Measurements from ENCODE around the gene MCF2L2.

The MCF2L2 gene

DNA sequence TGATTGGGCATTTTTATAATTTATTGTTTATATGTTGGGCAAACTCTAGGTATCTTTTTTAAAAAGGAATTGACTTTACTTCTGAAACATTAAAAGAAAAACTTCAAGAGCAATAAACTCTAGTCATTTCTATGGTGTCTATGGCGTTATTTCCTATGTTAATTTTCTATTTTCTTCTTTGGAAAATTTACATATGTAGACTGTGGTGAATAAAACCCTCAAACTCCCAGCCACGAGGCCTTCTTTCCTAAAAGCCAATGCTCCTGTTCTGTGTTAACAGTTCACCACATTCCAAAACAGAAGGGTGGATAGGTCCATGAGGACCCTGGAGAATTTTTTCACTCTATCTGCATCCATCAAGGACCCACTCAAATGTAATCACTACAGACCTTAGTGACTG lies 219.6 kb downstream of the MCF2L2 start:
- no peak overlapping the region for H3K4me3 ChIP-seq (ENCODE audit: control insufficient read depth, low read depth, low read length)
- TF ChIP-seq CTCF (conservative IDR thresholded peaks at IDR 0.05; ENCODE audit: control insufficient read depth, insufficient read depth, low read depth, low read length), result no peak

DNA sequence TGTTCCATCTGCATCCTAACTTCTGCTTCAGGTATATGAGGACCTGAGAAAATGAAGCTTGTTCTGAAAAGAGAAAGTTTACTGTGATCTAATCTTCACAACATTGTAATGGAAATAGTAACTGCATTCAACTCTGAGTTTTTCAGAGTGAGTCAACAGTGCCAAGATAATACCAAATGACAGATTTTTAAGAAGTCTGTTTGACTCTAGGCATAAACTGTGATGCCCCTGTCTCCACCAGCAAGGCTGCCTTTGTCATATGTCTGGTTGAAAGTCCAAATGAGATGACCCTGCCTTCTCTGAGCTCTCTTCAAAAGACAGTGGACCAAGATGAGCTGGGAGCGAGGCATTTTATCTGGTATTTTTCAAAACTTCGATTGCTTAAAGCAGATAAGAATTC lies 220.2 kb downstream of the MCF2L2 start:
- no peak for TF ChIP-seq CTCF (conservative IDR thresholded peaks at IDR 0.05; ENCODE audit: control insufficient read depth, insufficient read depth, low read depth, low read length)
- no peak for DNase-seq (ENCODE audit: low read depth)
- no peak overlapping the region for H3K4me3 ChIP-seq (ENCODE audit: control insufficient read depth, low read depth, low read length)

More for the DNA sequence above, 219.6 kb downstream of the MCF2L2 start:
- no peak for DNase-seq (ENCODE audit: low read depth)

DNA sequence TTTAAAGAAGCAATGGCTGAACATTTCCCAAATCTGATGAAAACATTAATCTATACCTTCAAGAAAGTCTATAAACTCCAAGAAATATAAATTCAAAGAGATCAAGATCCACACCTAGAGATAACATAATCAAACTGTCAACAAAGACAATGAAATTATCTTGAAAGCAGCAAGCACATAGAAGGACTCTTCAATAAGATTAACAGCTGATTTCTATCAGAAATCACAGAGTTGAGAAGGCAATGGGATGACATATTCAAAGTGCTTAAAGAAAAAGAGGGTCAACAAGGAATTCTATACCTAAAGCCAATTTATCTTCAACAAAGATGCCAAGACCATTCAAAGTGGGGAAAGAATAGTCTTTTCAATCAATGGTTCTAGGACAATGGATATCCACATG lies 224.7 kb downstream of the MCF2L2 start:
- TF ChIP-seq CTCF (conservative IDR thresholded peaks at IDR 0.05; ENCODE audit: control insufficient read depth, insufficient read depth, low read depth, low read length), result no peak
- DNase-seq (ENCODE audit: low read depth), result no peak
- no peak overlapping the region for H3K4me3 ChIP-seq (ENCODE audit: control insufficient read depth, low read depth, low read length)

DNA sequence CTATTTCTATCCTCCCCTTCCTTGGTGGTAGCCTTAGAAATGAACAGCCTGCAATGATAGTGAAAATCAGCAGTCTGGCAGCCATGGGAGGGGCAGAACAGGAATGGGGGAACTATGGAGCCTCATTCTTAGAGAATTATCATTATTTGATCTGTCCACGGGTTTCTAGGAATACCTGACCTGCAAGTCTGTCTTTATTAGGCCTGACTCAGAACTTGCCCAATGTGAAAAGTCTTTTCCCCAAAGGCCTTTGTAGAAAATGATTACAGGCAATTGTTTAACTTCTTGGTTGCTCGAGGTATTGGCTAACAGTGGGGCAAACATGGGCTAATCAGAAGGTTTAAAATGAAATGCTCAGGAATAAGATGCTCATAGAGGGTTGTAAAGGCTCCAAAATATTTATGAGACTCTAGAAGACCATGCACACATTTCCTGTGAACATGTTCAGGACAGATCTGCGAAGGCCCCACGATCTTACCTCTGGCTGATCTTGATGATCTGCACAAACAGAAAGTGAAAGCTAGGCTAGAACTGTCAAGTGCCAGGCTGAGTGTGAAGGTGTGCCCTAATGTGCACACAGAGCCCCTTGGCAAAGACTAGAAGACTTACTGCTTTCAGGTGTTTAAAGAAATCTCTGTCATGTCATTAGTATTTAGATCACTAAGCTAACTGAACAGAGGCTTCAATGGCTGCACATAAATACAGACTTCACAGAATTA lies 226.3 kb downstream of the MCF2L2 start:
- H3K4me3 ChIP-seq (ENCODE audit: control insufficient read depth, low read depth, low read length), result no peak overlapping the region
- TF ChIP-seq CTCF (conservative IDR thresholded peaks at IDR 0.05; ENCODE audit: control insufficient read depth, insufficient read depth, low read depth, low read length), result no peak
- DNase-seq (ENCODE audit: low read depth), result no peak

GRCh38 chr3:183198939-183199338 lies 229.5 kb downstream of the MCF2L2 start:
- no peak overlapping the region for H3K4me3 ChIP-seq (ENCODE audit: control insufficient read depth, low read depth, low read length)
- no peak for TF ChIP-seq CTCF (conservative IDR thresholded peaks at IDR 0.05; ENCODE audit: control insufficient read depth, insufficient read depth, low read depth, low read length)
- DNase-seq (ENCODE audit: low read depth), result no peak

- no peak for TF ChIP-seq CTCF (conservative IDR thresholded peaks at IDR 0.05; ENCODE audit: control insufficient read depth, insufficient read depth, low read depth, low read length)
- no peak for DNase-seq (ENCODE audit: low read depth)
- H3K4me3 ChIP-seq (ENCODE audit: control insufficient read depth, low read depth, low read length), result no peak overlapping the region
Measured at GRCh38 chr3:183197734-183198133, 230.7 kb downstream of the MCF2L2 start.

DNA sequence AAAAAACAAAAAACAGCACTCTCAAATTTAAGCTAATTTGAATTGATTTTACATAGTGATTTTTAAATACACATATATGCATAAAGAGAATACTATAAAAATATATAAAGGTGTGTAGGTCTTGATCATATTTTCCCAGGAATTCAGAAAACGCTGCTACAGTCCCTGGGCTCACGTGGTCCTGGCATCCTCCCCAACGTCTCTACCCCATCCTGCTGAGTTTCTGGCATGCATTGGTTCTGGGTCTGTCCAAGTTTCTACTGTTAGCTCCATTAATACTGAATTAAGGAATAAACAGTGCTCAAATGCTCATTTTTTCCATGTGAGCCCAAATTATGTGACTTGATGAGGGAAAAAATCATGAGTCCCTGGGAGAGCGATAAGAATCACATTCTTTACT lies 233.2 kb downstream of the MCF2L2 start:
- no peak for DNase-seq (ENCODE audit: low read depth)
- no peak overlapping the region for H3K4me3 ChIP-seq (ENCODE audit: control insufficient read depth, low read depth, low read length)
- no peak for TF ChIP-seq CTCF (conservative IDR thresholded peaks at IDR 0.05; ENCODE audit: control insufficient read depth, insufficient read depth, low read depth, low read length)

Measured in fibroblast of mammary gland (primary cell).